Stomach (tissue), 9 donors: Measurements from ENCODE around the gene PXYLP1. TPM values are rescaled to one million over a fixed set of nuclear protein-coding genes. Genes with fewer than 3 reads are reported as not detected.

Experiments used
- DNase-seq, 2 donors: peaks; one replicate each; pipeline versions ENCODE4 v3.0.0 to v3.0.0-alpha.2; 2013 to 2019
- H3K27ac ChIP-seq, 5 donors: fragments of 200-600 bp in 4 of 5; sonication (generic) in 4 of 5; one replicate each; pipeline ENCODE4 v1.5.1; 2013 to 2019; ENCODE audit warnings: mild to moderate bottlenecking in 1 of 5, moderate library complexity in 1 of 5
- H3K27me3 ChIP-seq, 3 donors: fragments of 200-600 bp; sonication (generic); one replicate each; pipeline ENCODE4 v1.5.1; 2017 to 2019; ENCODE audit warnings: mixed run types in 1 of 3
- H3K36me3 ChIP-seq, 4 donors: fragments of 200-600 bp; sonication (generic); 1 replicate in 3 of 4; 2 replicates in 1 of 4; pipeline ENCODE4 v1.5.1; 2016 to 2019
- H3K4me1 ChIP-seq, 4 donors: fragments of 200-600 bp; sonication (generic); one replicate each; pipeline ENCODE4 v1.5.1; 2016 to 2019
- H3K4me3 ChIP-seq, 4 donors: fragments of 200-600 bp; sonication (generic) in 3 of 4; one replicate each; pipeline ENCODE4 v1.5.1; 2016 to 2019; ENCODE audit warnings: mild to moderate bottlenecking in 1 of 4
- H3K9me3 ChIP-seq, 4 donors: fragments of 200-600 bp; sonication (generic); one replicate each; pipeline ENCODE4 v1.5.1; 2016 to 2019
- CTCF ChIP-seq, 7 experiments: fragments of 450-650 bp in 4 of 7; fragments of 200-600 bp in 3 of 7; sonication (generic) in 3 of 7; IDR thresholded peaks; one replicate each; pipeline ENCODE4 v1.5.1; 2016 to 2019; ENCODE audit warnings: antibody characterized with exemption in 7 of 7, control low read depth in 2 of 7, mild to moderate bottlenecking in 1 of 7
- EP300 ChIP-seq: sonication (generic); formaldehyde crosslinking; IDR thresholded peaks from one replicate; pipeline ENCODE4 v1.6.1; 2017; ENCODE audit warnings: antibody characterized with exemption
- POLR2A ChIP-seq, 4 donors: fragments of 450-650 bp; IDR thresholded peaks; one replicate each; pipeline ENCODE4 v1.6.1; 2016; ENCODE audit warnings: antibody characterized with exemption in 4 of 4, control low read depth in 2 of 4, mild to moderate bottlenecking in 1 of 4, moderate library complexity in 1 of 4
- POLR2AphosphoS5 ChIP-seq, 3 donors: sonication (generic); formaldehyde crosslinking; IDR thresholded peaks; one replicate each; pipeline ENCODE4 v1.6.1; 2016; ENCODE audit warnings: antibody characterized with exemption in 3 of 3
- WGBS, 5 donors: extraction: QIAGEN DNeasy Blood & Tissue Kit in 3 of 5; methylation state at CpG; one replicate each; pipeline versions ENCODE4 v1.1.5 to v1.1.7; 2013 to 2018; 5-methylcytosine and 5-hydroxymethylcytosine counted together
- intact Hi-C: fragments of 100-400 bp; cut with DNase I; formaldehyde crosslinking; loops from one replicate; pipeline ENCODE4 v1.15.1; 2023; ENCODE audit warnings: low total_unique reads
- polyA plus RNA-seq, 3 donors: library from polyadenylated mRNA; stranded (reverse); fragments of 200-250 nt; gene quantifications; one replicate each; pipeline ENCODE4 v1.2.3, GENCODE V29; 2013
- total RNA-seq, 5 donors: library from RNA; depleted of rRNA; stranded (reverse); fragments of >200 nt; gene quantifications; one replicate each; pipeline versions ENCODE4 v1.1.0 to v1.2.3, GENCODE V29; 2014 to 2016
- donor health status: healthy with polysubstance abuse.
- donor health status: Bipolar disorder and iron deficiency.
- donor health status: healthy.

Gene PXYLP1
- total and polyA plus RNA-seq, 8 donors = 0.58 to 24.8 (median 3.8) TPM

GRCh38 chr3:141326626-141327025, 95.0 kb downstream of the PXYLP1 start:
- Histone ChIP-seq H3K9me3 (no peaks in the 10 kb centered on the region), H3K36me3 (no peaks in the 10 kb centered on the region), H3K27ac (no peak overlapping the region), H3K27me3 (no peaks in the 10 kb centered on the region), H3K4me3 (no peak overlapping the region), H3K4me1 (peaks cover 0 to 13% (median 5%) of the 10 kb centered on the region in 4 donors)
- WGBS, 5 donors = 67 to 83% (median 80%) methylated on average over 3 of the region's 3 CpGs
- TF ChIP-seq EP300 (no peak), POLR2AphosphoS5 (IDR thresholded peaks at IDR 0.05) (no peak), POLR2A (IDR thresholded peaks at IDR 0.05) (no peak), CTCF (IDR thresholded peaks at IDR 0.05) (no peak)
- no peak for DNase-seq
- intact Hi-C loops = no loop called here

- whole genome bisulfite sequencing, 5 donors = 75 to 88% (median 83%) methylated on average over 7 of the region's 7 CpGs
- Histone ChIP-seq H3K36me3 (no peaks in the 10 kb centered on the region), H3K27me3 (no peaks in the 10 kb centered on the region), H3K27ac (no peak overlapping the region), H3K4me3 (no peak overlapping the region), H3K4me1 (peaks cover 0 to 13% (median 5%) of the 10 kb centered on the region in 4 donors), H3K9me3 (no peaks in the 10 kb centered on the region)
- no peak for DNase-seq
- TF ChIP-seq CTCF (IDR thresholded peaks at IDR 0.05) = no peak
- no peak for TF ChIP-seq EP300
- no peak for TF ChIP-seq POLR2A (IDR thresholded peaks at IDR 0.05)
- TF ChIP-seq POLR2AphosphoS5 (IDR thresholded peaks at IDR 0.05) = no peak
- intact Hi-C loops = no loop called here
These were observed 96.9 kb downstream of the PXYLP1 start for GRCh38 chr3:141328286-141329166.

- DNase-seq = no peak
- Histone ChIP-seq H3K27ac (no peak overlapping the region), H3K36me3 (no peaks in the 10 kb centered on the region), H3K4me1 (peaks cover 0 to 13% (median 5%) of the 10 kb centered on the region in 4 donors), H3K9me3 (no peaks in the 10 kb centered on the region), H3K27me3 (no peaks in the 10 kb centered on the region), H3K4me3 (no peak overlapping the region)
- 89 to 98% (median 93%) methylated on average over 3 of the region's 3 CpGs for WGBS, 5 donors
- no peak for TF ChIP-seq POLR2A (IDR thresholded peaks at IDR 0.05)
- TF ChIP-seq POLR2AphosphoS5 (IDR thresholded peaks at IDR 0.05) = no peak
- TF ChIP-seq CTCF (IDR thresholded peaks at IDR 0.05) = no peak
- TF ChIP-seq EP300 = no peak
- intact Hi-C loops = no loop called here
These were observed 98.6 kb downstream of the PXYLP1 start for GRCh38 chr3:141330235-141330634.

- intact Hi-C loops = no loop called here
- no peak overlapping the region for H3K4me3 ChIP-seq
- peaks cover 0 to 12% (median 4%) of the 10 kb centered on the region in 4 donors for H3K4me1 ChIP-seq
- H3K9me3 ChIP-seq = no peaks in the 10 kb centered on the region
- H3K27me3 ChIP-seq = no peaks in the 10 kb centered on the region
- no peak overlapping the region for H3K27ac ChIP-seq
- no peaks in the 10 kb centered on the region for H3K36me3 ChIP-seq
- TF ChIP-seq POLR2AphosphoS5 (IDR thresholded peaks at IDR 0.05) (no peak), EP300 (no peak), CTCF (IDR thresholded peaks at IDR 0.05) (no peak), POLR2A (IDR thresholded peaks at IDR 0.05) (no peak)
- no peak for DNase-seq
- 86 to 95% (median 88%) methylated on average over 3 of the region's 3 CpGs for WGBS, 5 donors
These were observed 99.2 kb downstream of the PXYLP1 start for GRCh38 chr3:141330718-141331376.
